Mesothelial cell of epicardium (in vitro differentiated cells): ENCODE data around the gene RCAN1. TPM values are rescaled to one million over a fixed set of nuclear protein-coding genes. Genes with fewer than 3 reads are reported as not detected.

Experiments used
- DNase-seq, 2 experiments: peaks; one replicate each; pipeline ENCODE4 v3.0.0; 2021; ENCODE audit warnings: low spot score in 2 of 2; ENCODE audit not compliant: unreplicated experiment in 2 of 2
- H3K27ac Mint-ChIP-seq: 2 replicates; pipeline ENCODE4 v1.8.0; 2021; ENCODE audit warnings: mixed read lengths
- H3K27me3 Mint-ChIP-seq: 2 replicates; pipeline ENCODE4 v1.8.0; 2021; ENCODE audit warnings: low read depth, mixed read lengths
- H3K36me3 Mint-ChIP-seq: 2 replicates; pipeline ENCODE4 v1.8.0; 2021; ENCODE audit warnings: mixed read lengths
- H3K4me1 Mint-ChIP-seq: 2 replicates; pipeline ENCODE4 v1.8.0; 2021; ENCODE audit warnings: mixed read lengths
- H3K4me3 Mint-ChIP-seq: 2 replicates; pipeline ENCODE4 v1.8.0; 2021; ENCODE audit warnings: mild to moderate bottlenecking, moderate library complexity, mixed read lengths
- H3K9me3 Mint-ChIP-seq: 2 replicates; pipeline ENCODE4 v1.8.0; 2021; ENCODE audit warnings: mixed read lengths
- CTCF ChIP-seq: fragments of 200-600 bp; sonication (generic); IDR thresholded peaks from one replicate; pipeline ENCODE4 v1.5.0; 2021; ENCODE audit warnings: antibody characterized with exemption; ENCODE audit not compliant: unreplicated experiment
- total RNA-seq: library from RNA; stranded (reverse); gene quantifications from 3 replicates; pipeline ENCODE4 v1.2.1, GENCODE V29; 2021

RCAN1 gene
- total RNA-seq, 1 donor from 2014 or later: 14.8 TPM

- Mint-ChIP-seq H3K9me3 (no peaks in the 10 kb centered on the region), H3K36me3 (peaks cover 23% of the 10 kb centered on the region), H3K27me3 (no peaks in the 10 kb centered on the region)
Observed at GRCh38 chr21:34517039-34517438, 97.9 kb downstream of the RCAN1 start.

GRCh38 chr21:34514576-34515115, 100.3 kb downstream of the RCAN1 start:
- DNase-seq: no peak
- Mint-ChIP-seq H3K27ac (no peak overlapping the region), H3K9me3 (no peaks in the 10 kb centered on the region), H3K36me3 (peaks cover 9% of the 10 kb centered on the region), H3K4me3 (no peak overlapping the region), H3K27me3 (no peaks in the 10 kb centered on the region), H3K4me1 (peaks cover 3% of the 10 kb centered on the region)
- TF ChIP-seq CTCF: no peak

More at GRCh38 chr21:34517039-34517438, 97.9 kb downstream of the RCAN1 start:
- peaks cover 3% of the 10 kb centered on the region for H3K4me1 Mint-ChIP-seq
- no peak for TF ChIP-seq CTCF
- H3K27ac Mint-ChIP-seq: no peak overlapping the region
- no peak for DNase-seq
- H3K4me3 Mint-ChIP-seq: no peak overlapping the region

GRCh38 chr21:34513129-34513675, 101.7 kb downstream of the RCAN1 start:
- no peaks in the 10 kb centered on the region for H3K27me3 Mint-ChIP-seq
- H3K4me1 Mint-ChIP-seq: peaks cover 3% of the 10 kb centered on the region
- H3K36me3 Mint-ChIP-seq: peaks cover 8% of the 10 kb centered on the region
- TF ChIP-seq CTCF: no peak
- no peak overlapping the region for H3K4me3 Mint-ChIP-seq
- no peak for DNase-seq
- H3K27ac Mint-ChIP-seq: no peak overlapping the region
- H3K9me3 Mint-ChIP-seq: no peaks in the 10 kb centered on the region

GRCh38 chr21:34511787-34512455, 103.0 kb downstream of the RCAN1 start, which contains the start of gene KCNE1:
KCNE1 (minus strand) TSS chr21:34512210; CDS start chr21:34449634, 62,576 bp downstream.
- Mint-ChIP-seq H3K27me3 (peaks cover 4% of the 10 kb centered on the region), H3K4me3 (no peak within 1 kb of the TSS), H3K36me3 (no peaks in the 10 kb centered on the region), H3K4me1 (peaks cover 3% of the 10 kb centered on the region), H3K9me3 (no peaks in the 10 kb centered on the region), H3K27ac (no peak within 1 kb of the TSS)
- no peak for DNase-seq
- TF ChIP-seq CTCF: no peak

GRCh38 chr21:34511181-34511580, 103.7 kb downstream of the RCAN1 start:
- no peak overlapping the region for H3K4me3 Mint-ChIP-seq
- peaks cover 3% of the 10 kb centered on the region for H3K4me1 Mint-ChIP-seq
- no peaks in the 10 kb centered on the region for H3K36me3 Mint-ChIP-seq
- peaks cover 10% of the 10 kb centered on the region for H3K27me3 Mint-ChIP-seq
- TF ChIP-seq CTCF: no peak
- no peaks in the 10 kb centered on the region for H3K9me3 Mint-ChIP-seq
- no peak overlapping the region for H3K27ac Mint-ChIP-seq
- DNase-seq: no peak
